Stimulated activated CD4-positive, alpha-beta T cell treated with anti-CD3 and anti-CD28 coated beads, Interleukin-15, amount 100 ng/mL, for 48 hours (primary cell): ENCODE measurements around the gene ADGRL2.

Experiments
- DNase-seq, 2 donors: peaks; one replicate each; pipeline ENCODE4 v3.0.0-alpha.2; 2020; ENCODE audit warnings: low read depth in 2 of 2

The ADGRL2 gene

GRCh38 chr1:81805537-81806431 is 5.0 kb downstream of the ADGRL2 start:
- DNase-seq, result no peak

GRCh38 chr1:81806432-81806770 is 5.7 kb downstream of the ADGRL2 start:
- DNase-seq, result no peak

GRCh38 chr1:81808760-81809159 is 8.0 kb downstream of the ADGRL2 start:
- no peak for DNase-seq

- DNase-seq, result no peak
These were observed 9.1 kb downstream of the ADGRL2 start for GRCh38 chr1:81809808-81810207.

GRCh38 chr1:81811757-81812371 is 11.1 kb downstream of the ADGRL2 start:
- DNase-seq, result no peak

- no peak for DNase-seq
These were observed 12.0 kb downstream of the ADGRL2 start for GRCh38 chr1:81812712-81813111.

GRCh38 chr1:81813691-81814090 is 13.0 kb downstream of the ADGRL2 start:
- DNase-seq, result no peak

- DNase-seq, result no peak
These were observed 18.9 kb downstream of the ADGRL2 start for GRCh38 chr1:81819613-81820012.

- no peak for DNase-seq
These were observed 20.0 kb downstream of the ADGRL2 start for GRCh38 chr1:81820765-81821164.

- no peak for DNase-seq
These were observed 22.3 kb downstream of the ADGRL2 start for GRCh38 chr1:81823082-81823481.

GRCh38 chr1:81824759-81825158 is 24.0 kb downstream of the ADGRL2 start:
- no peak for DNase-seq

GRCh38 chr1:81827942-81828341 is 27.2 kb downstream of the ADGRL2 start:
- no peak for DNase-seq

- no peak for DNase-seq
These were observed 31.8 kb downstream of the ADGRL2 start for GRCh38 chr1:81832573-81832972.

GRCh38 chr1:81833722-81834121 is 33.0 kb downstream of the ADGRL2 start:
- no peak for DNase-seq

- no peak for DNase-seq
These were observed 33.5 kb downstream of the ADGRL2 start for GRCh38 chr1:81834268-81834667.

GRCh38 chr1:81834921-81835698 is 34.4 kb downstream of the ADGRL2 start:
- no peak for DNase-seq

- no peak for DNase-seq
These were observed 35.4 kb downstream of the ADGRL2 start for GRCh38 chr1:81836007-81836626.

GRCh38 chr1:81838600-81839218 is 38.0 kb downstream of the ADGRL2 start:
- no peak for DNase-seq

GRCh38 chr1:81840805-81841204 is 40.1 kb downstream of the ADGRL2 start:
- DNase-seq, result no peak

- DNase-seq, result no peak
These were observed 41.1 kb downstream of the ADGRL2 start for GRCh38 chr1:81841795-81842194.

GRCh38 chr1:81844477-81844876 is 43.7 kb downstream of the ADGRL2 start:
- no peak for DNase-seq

GRCh38 chr1:81846630-81847029 is 45.9 kb downstream of the ADGRL2 start:
- no peak for DNase-seq
